B cell (primary cell): ENCODE results near the gene CLEC4D.

Experiments
- CTCF ChIP-seq: fragments of 200-600 bp; IDR thresholded peaks from one replicate; pipeline ENCODE4 v1.8.0; 2022; ENCODE audit warnings: antibody characterized with exemption, mild to moderate bottlenecking
- EZH2 ChIP-seq: IDR thresholded peaks from 2 replicates; pipeline ENCODE4 v1.6.1; 2012; ENCODE audit warnings: borderline replicate concordance, low read depth, mild to moderate bottlenecking, moderate library complexity, low read length; ENCODE audit not compliant: insufficient read depth, poor library complexity, severe bottlenecking

- no peak for TF ChIP-seq CTCF
- no peak for TF ChIP-seq EZH2
Observed at GRCh38 chr12:8513256-8513655, at the start of gene CLEC4D.
